ENCODE results near the gene TBC1D17. TPM values are rescaled to one million over a fixed set of nuclear protein-coding genes. Genes with fewer than 3 reads are reported as not detected.

TBC1D17 gene
- polyA plus RNA-seq, 2 of the 4 experiments (the other 2 are of a cell fraction): 12.3 to 41.5 TPM

- DNase-seq (ENCODE audit: low read depth in 1 of 2, low spot score in 1 of 2): peak; percentile 82 to 100
- peak; percentile 94 for FAIRE-seq
- POLR2A ChIA-PET: interaction anchor here (0.7 to 2.6 kb wide), 13 partner anchors 8 to 259 kb away, joined by 3 to 36 read pairs (median 4); partner anchors contain the start of genes AP2A1, ATF5, NUP62 and PNKP
- H3K27ac ChIP-seq: peak overlapping the region; percentile 98 to 99
- CTCF ChIA-PET: interaction anchor here (1.3 to 1.7 kb wide), 2 partner anchors 14 to 63 kb away, joined by 3 to 7 read pairs; partner anchors contain the start of gene FUZ
- 1% methylated on average over 46 of the region's 46 CpGs for WGBS (ENCODE audit: missing lambda C conversion rate)
- peak; percentile 54 to 74 for ATAC-seq
- peaks cover 21% of the 10 kb centered on the region for H3K4me1 ChIP-seq
- peak overlapping the region; percentile 95 for H3K4me3 ChIP-seq
- H3K9me3 ChIP-seq: no peaks in the 10 kb centered on the region
- H3K4me2 ChIP-seq: peak overlapping the region; percentile 90
- TF ChIP-seq, protein P1, sequence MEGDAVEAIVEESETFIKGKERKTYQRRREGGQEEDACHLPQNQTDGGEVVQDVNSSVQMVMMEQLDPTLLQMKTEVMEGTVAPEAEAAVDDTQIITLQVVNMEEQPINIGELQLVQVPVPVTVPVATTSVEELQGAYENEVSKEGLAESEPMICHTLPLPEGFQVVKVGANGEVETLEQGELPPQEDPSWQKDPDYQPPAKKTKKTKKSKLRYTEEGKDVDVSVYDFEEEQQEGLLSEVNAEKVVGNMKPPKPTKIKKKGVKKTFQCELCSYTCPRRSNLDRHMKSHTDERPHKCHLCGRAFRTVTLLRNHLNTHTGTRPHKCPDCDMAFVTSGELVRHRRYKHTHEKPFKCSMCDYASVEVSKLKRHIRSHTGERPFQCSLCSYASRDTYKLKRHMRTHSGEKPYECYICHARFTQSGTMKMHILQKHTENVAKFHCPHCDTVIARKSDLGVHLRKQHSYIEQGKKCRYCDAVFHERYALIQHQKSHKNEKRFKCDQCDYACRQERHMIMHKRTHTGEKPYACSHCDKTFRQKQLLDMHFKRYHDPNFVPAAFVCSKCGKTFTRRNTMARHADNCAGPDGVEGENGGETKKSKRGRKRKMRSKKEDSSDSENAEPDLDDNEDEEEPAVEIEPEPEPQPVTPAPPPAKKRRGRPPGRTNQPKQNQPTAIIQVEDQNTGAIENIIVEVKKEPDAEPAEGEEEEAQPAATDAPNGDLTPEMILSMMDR (IDR thresholded peaks at IDR 0.05): no peak
- peak; percentile 70 for TF ChIP-seq MYC (IDR thresholded peaks at IDR 0.05; ENCODE audit: borderline replicate concordance, low read length)
- TF ChIP-seq SREBF2 (IDR thresholded peaks at IDR 0.05): no peak
- TF ChIP-seq ELK1 (IDR thresholded peaks at IDR 0.05; ENCODE audit: low read depth, low read length): no peak
- peak; percentile 72 for TF ChIP-seq USF2 (IDR thresholded peaks at IDR 0.05)
- TF ChIP-seq POLR2A (IDR thresholded peaks at IDR 0.05; ENCODE audit: low read length): peak; percentile 73
- TF ChIP-seq FOXS1 (CRISPR knock-in tag; IDR thresholded peaks at IDR 0.05): no peak
- no peak for TF ChIP-seq EP300 (IDR thresholded peaks at IDR 0.05)
- TF ChIP-seq CBX8 (IDR thresholded peaks at IDR 0.05): no peak
- peak; percentile 85 to 88 for TF ChIP-seq JUN (IDR thresholded peaks at IDR 0.05)
- TF ChIP-seq RARB (CRISPR knock-in tag; IDR thresholded peaks at IDR 0.05): no peak
- TF ChIP-seq HEYL (CRISPR knock-in tag; IDR thresholded peaks at IDR 0.05): no peak
- peak; percentile 77 for TF ChIP-seq BHLHE40 (IDR thresholded peaks at IDR 0.05; ENCODE audit: low read depth, low read length)
- TF ChIP-seq TP53 (CRISPR knock-in tag; IDR thresholded peaks at IDR 0.05): no peak
- TF ChIP-seq EHMT2 (IDR thresholded peaks at IDR 0.05; ENCODE audit: low read depth): no peak; the same call in 1 of the 2 replicates
- TF ChIP-seq, protein P2, sequence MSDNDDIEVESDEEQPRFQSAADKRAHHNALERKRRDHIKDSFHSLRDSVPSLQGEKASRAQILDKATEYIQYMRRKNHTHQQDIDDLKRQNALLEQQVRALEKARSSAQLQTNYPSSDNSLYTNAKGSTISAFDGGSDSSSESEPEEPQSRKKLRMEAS (IDR thresholded peaks at IDR 0.05): peak; percentile 86
- peak; percentile 9; the same call in 1 of the 2 replicates for TF ChIP-seq PBX3 (IDR thresholded peaks at IDR 0.05)
- TF ChIP-seq ZC3H11A (IDR thresholded peaks at IDR 0.05): no peak
- TF ChIP-seq GATA3 (IDR thresholded peaks at IDR 0.05; ENCODE audit: borderline replicate concordance): no peak
- TF ChIP-seq TFCP2L1 (CRISPR knock-in tag; IDR thresholded peaks at IDR 0.05): 0 out of 2 replicates have a peak, but pooled peaks have one; percentile 34
- no peak for TF ChIP-seq NPAS2 (CRISPR knock-in tag; IDR thresholded peaks at IDR 0.05; ENCODE audit: borderline replicate concordance)
- no peak for TF ChIP-seq SMC3 (IDR thresholded peaks at IDR 0.05)
- TF ChIP-seq HOXA7 (CRISPR knock-in tag; IDR thresholded peaks at IDR 0.05): no peak
- TF ChIP-seq HDAC2 (IDR thresholded peaks at IDR 0.05): no peak
- TF ChIP-seq RFX5 (IDR thresholded peaks at IDR 0.05): 0 out of 2 replicates have a peak, but pooled peaks have one; percentile 13
- TF ChIP-seq EHF (CRISPR knock-in tag; IDR thresholded peaks at IDR 0.05): no peak
- TF ChIP-seq CEBPB (IDR thresholded peaks at IDR 0.05): peak; percentile 18 to 61; a peak in 3 of 4 replicates
- no peak for TF ChIP-seq CHD4 (IDR thresholded peaks at IDR 0.05; ENCODE audit: borderline replicate concordance)
- TF ChIP-seq, protein P3, sequence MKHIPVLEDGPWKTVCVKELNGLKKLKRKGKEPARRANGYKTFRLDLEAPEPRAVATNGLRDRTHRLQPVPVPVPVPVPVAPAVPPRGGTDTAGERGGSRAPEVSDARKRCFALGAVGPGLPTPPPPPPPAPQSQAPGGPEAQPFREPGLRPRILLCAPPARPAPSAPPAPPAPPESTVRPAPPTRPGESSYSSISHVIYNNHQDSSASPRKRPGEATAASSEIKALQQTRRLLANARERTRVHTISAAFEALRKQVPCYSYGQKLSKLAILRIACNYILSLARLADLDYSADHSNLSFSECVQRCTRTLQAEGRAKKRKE (CRISPR knock-in tag; IDR thresholded peaks at IDR 0.05; ENCODE audit: low read depth): no peak
- TF ChIP-seq, protein P4, sequence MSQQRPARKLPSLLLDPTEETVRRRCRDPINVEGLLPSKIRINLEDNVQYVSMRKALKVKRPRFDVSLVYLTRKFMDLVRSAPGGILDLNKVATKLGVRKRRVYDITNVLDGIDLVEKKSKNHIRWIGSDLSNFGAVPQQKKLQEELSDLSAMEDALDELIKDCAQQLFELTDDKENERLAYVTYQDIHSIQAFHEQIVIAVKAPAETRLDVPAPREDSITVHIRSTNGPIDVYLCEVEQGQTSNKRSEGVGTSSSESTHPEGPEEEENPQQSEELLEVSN (IDR thresholded peaks at IDR 0.05; ENCODE audit: borderline replicate concordance, low read depth): peak; percentile 34; the same call in 1 of the 2 replicates
- TF ChIP-seq NFE2L2 (conservative IDR thresholded peaks at IDR 0.05; ENCODE audit: low read length): no peak
- TF ChIP-seq KDM5A (IDR thresholded peaks at IDR 0.05): 0 out of 2 replicates have a peak, but pooled peaks have one; percentile 42
- no peak for TF ChIP-seq RAD21 (conservative IDR thresholded peaks at IDR 0.05 in 1 of 2, IDR thresholded peaks at IDR 0.05 in 1 of 2)
- TF ChIP-seq JUNB (IDR thresholded peaks at IDR 0.05): no peak
- TF ChIP-seq ZNF302 (CRISPR knock-in tag; IDR thresholded peaks at IDR 0.05): no peak
- TF ChIP-seq FOSL2 (IDR thresholded peaks at IDR 0.05): no peak
- 0 out of 2 replicates have a peak, but pooled peaks have one; percentile 18 for TF ChIP-seq FOSL2 (CRISPR knock-in tag; IDR thresholded peaks at IDR 0.05)
- no peak for TF ChIP-seq RCOR1 (IDR thresholded peaks at IDR 0.05; ENCODE audit: low read depth, low read length)
These were observed 981 bp upstream of the TBC1D17 start for GRCh38 chr19:49876422-49877019.

All from A549 (cell line).